HUES48 (cell line): Measurements from ENCODE around the gene C1orf167.

Experiments
- H3K27ac ChIP-seq: one replicate; pipeline ENCODE4 v1.7.0; 2013; ENCODE audit warnings: low read depth, low read length, inconsistent platforms
- H3K27me3 ChIP-seq: 2 replicates; pipeline ENCODE4 v1.6.1; 2013; ENCODE audit warnings: mild to moderate bottlenecking, low read length; ENCODE audit not compliant: control insufficient read depth, insufficient read depth
- H3K36me3 ChIP-seq: 2 replicates; pipeline ENCODE4 v1.6.1; 2013; ENCODE audit warnings: low read length; ENCODE audit not compliant: control insufficient read depth, insufficient read depth
- H3K4me1 ChIP-seq: 2 replicates; pipeline ENCODE4 v1.6.1; 2013; ENCODE audit warnings: mild to moderate bottlenecking, low read length; ENCODE audit not compliant: control insufficient read depth, insufficient read depth
- H3K4me3 ChIP-seq: 2 replicates; pipeline ENCODE4 v1.5.1; 2013; ENCODE audit warnings: mild to moderate bottlenecking, low read depth, low read length
- H3K9ac ChIP-seq: 2 replicates; pipeline ENCODE4 v1.6.1; 2013; ENCODE audit warnings: mild to moderate bottlenecking, low read depth, low read length, moderate library complexity
- H3K9me3 ChIP-seq: 2 replicates; pipeline ENCODE4 v1.6.1; 2013; ENCODE audit warnings: low read length; ENCODE audit not compliant: control insufficient read depth, insufficient read depth

C1orf167 gene

GRCh38 chr1:11779715-11780379 lies 17.9 kb downstream of the C1orf167 start:
- Histone ChIP-seq H3K9me3 (no peaks in the 10 kb centered on the region), H3K27ac (no peak overlapping the region), H3K4me3 (no peak overlapping the region), H3K27me3 (no peaks in the 10 kb centered on the region), H3K36me3 (no peaks in the 10 kb centered on the region), H3K4me1 (peaks cover 6% of the 10 kb centered on the region), H3K9ac (no peak overlapping the region)

DNA sequence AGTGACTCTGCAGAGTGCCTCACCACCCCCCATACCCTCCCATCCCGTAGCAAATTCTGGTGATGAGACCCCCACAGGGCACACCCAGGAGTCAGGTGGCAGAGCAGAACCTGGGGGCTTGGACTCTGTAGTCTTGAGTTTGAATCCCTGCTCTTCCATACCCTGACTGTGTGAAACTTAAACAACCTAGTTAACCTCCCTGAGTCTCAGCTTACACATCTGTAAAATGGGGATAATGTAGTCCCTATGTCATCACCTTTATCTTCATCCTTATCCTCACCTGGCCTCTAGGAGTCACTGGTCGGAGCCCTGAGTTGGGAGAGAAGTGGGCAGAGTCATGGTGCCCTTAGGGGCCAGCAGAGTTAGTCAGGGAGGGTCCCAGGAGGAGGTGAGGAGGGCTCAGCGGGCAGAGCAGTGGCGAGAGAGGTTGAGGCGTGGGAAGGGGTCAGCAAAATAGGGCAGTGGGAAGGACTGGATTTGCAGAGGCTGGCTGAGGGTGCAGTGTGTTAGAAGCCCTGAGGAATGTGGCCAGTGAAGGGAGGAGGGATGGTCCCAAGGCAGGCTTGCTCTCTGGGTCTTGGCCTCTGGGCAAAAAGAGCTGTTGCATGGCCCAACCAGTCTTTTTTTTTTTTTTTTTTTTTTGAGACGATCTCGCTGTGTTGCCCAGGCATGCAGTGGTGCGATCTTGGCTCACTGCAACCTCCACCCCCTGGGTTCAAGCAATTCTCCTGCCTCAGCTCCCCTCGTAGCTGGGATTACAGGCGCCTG lies 18.6 kb downstream of the C1orf167 start:
- H3K4me1 ChIP-seq: peaks cover 11% of the 10 kb centered on the region
- H3K9me3 ChIP-seq: no peaks in the 10 kb centered on the region
- H3K27ac ChIP-seq: no peak overlapping the region
- no peaks in the 10 kb centered on the region for H3K36me3 ChIP-seq
- H3K27me3 ChIP-seq: no peaks in the 10 kb centered on the region
- H3K9ac ChIP-seq: no peak overlapping the region
- no peak overlapping the region for H3K4me3 ChIP-seq

GRCh38 chr1:11781297-11781696 lies 19.3 kb downstream of the C1orf167 start:
- Histone ChIP-seq H3K9me3 (no peaks in the 10 kb centered on the region), H3K4me1 (peaks cover 14% of the 10 kb centered on the region), H3K27me3 (no peaks in the 10 kb centered on the region), H3K36me3 (no peaks in the 10 kb centered on the region), H3K4me3 (no peak overlapping the region), H3K27ac (no peak overlapping the region), H3K9ac (no peak overlapping the region)

DNA sequence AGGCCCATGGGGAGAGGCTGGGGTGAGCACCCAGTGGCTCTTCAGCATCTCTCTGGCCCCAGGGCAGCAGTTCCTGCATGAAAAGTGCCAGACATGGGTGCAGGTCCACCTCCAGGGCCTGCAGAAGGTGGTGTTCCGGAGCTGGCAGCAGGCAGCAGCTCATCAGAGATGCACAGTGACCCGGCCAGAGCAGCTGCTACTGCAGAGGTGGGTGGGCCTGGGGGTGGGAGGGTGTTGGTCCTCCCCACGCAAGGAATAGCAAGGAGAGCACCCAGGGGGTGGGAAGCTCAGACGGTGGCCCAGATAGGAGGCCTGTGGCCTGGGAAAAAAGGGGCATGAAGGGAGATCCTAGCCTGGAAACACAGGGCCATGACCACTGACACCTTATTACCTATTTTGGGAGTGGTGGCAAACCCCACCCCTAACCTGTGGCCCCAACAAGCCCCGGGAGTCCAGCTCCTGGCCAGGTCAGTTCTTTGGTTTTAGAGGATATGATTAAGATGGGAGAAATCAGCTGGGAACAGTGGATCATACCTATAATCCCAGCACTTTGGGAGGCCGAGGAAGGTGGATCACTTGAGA lies 20.2 kb downstream of the C1orf167 start:
- Histone ChIP-seq H3K9ac (no peak overlapping the region), H3K4me3 (no peak overlapping the region)

GRCh38 chr1:11783556-11783955 lies 21.6 kb downstream of the C1orf167 start:
- Histone ChIP-seq H3K36me3 (no peaks in the 10 kb centered on the region), H3K4me3 (no peak overlapping the region), H3K27ac (no peak overlapping the region), H3K4me1 (peaks cover 35% of the 10 kb centered on the region), H3K9ac (no peak overlapping the region), H3K9me3 (no peaks in the 10 kb centered on the region), H3K27me3 (no peaks in the 10 kb centered on the region)

More for the DNA sequence above, 20.2 kb downstream of the C1orf167 start:
- H3K27me3 ChIP-seq: no peaks in the 10 kb centered on the region
- no peaks in the 10 kb centered on the region for H3K9me3 ChIP-seq
- peaks cover 23% of the 10 kb centered on the region for H3K4me1 ChIP-seq
- no peak overlapping the region for H3K27ac ChIP-seq
- no peaks in the 10 kb centered on the region for H3K36me3 ChIP-seq

DNA sequence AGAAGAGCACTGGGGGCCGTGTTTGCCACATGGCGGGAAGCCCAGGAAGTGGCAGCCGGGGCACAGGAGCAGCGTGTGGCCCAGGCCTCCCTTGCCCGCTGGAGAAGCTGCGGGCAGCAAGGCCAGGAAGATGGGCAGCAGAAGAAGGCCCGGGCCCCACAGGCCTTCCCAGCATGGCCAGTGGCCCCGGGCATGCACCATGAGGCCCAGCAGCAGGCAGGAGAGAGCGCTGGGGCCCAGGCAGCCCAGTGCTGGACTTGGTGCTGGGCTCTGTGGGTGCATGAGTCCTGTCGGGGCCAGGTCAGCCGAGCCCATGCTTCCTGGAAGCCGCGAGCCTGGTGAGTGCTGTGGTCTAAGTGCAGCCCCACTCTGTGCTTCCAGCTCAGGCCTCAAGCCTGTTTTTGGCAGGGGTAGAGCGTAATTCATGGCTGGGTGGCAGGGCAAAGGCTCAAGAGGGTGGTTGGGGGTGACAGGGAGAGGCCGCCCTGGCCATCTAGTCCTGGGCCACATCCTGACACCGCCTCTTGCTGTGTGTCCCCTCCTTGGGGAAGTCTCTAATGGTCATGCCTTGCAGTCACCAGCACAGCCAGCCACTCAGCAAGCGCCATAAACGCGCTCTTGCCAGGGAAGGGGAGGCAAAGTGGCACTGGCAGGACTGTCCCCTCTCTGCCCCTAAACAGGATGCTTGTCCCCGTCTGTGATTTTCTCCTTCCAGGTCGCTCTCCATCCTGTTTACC lies 22.4 kb downstream of the C1orf167 start:
- H3K27ac ChIP-seq: peak overlapping the region; percentile 21
- no peak overlapping the region for H3K9ac ChIP-seq
- no peaks in the 10 kb centered on the region for H3K9me3 ChIP-seq
- no peak overlapping the region for H3K4me3 ChIP-seq
- H3K4me1 ChIP-seq: peaks cover 35% of the 10 kb centered on the region
- H3K36me3 ChIP-seq: no peaks in the 10 kb centered on the region
- H3K27me3 ChIP-seq: no peaks in the 10 kb centered on the region

DNA sequence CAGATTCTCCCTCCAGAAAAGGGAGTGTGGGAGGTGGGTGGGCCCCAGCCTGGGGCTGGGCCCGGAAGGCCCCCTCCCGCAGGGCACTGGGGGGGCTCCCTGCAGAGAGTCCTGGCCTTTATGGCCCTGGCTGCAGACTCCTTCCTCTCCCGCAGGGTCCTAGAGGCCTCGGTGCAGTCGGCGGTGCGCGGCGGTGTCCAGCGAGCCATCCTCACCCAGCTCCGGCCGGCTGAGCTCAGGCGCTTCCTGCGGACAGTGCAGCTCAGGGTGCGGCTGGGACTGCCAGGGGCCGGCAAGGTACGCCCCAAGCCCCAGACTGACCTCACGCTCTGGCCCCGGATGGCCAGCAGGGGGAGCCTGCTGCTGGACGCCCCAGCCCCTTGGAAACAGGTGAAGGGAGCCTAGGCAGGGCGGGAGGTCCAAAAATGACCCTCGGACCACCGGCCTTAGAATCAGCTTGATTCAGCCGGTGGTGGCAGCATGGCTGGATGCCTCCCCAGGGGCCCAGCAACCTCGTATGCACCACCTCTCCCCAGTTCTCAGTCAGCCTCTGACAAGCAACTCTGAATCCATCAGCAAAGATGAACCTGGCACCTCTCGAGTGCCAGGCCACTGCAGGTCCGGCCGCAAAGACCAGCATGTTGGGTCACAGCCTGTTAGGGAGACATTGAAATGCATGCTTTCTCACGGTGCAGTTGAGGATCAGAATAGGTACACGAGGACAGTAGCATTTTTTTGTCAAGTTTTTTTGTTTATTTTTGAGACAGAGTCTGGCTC lies 23.2 kb downstream of the C1orf167 start:
- Histone ChIP-seq H3K4me1 (peaks cover 35% of the 10 kb centered on the region), H3K4me3 (no peak overlapping the region), H3K9me3 (no peaks in the 10 kb centered on the region), H3K27me3 (no peaks in the 10 kb centered on the region), H3K27ac (peak overlapping the region; percentile 21), H3K36me3 (peaks cover 7% of the 10 kb centered on the region; the same call in 1 of the 2 replicates), H3K9ac (no peak overlapping the region)

DNA sequence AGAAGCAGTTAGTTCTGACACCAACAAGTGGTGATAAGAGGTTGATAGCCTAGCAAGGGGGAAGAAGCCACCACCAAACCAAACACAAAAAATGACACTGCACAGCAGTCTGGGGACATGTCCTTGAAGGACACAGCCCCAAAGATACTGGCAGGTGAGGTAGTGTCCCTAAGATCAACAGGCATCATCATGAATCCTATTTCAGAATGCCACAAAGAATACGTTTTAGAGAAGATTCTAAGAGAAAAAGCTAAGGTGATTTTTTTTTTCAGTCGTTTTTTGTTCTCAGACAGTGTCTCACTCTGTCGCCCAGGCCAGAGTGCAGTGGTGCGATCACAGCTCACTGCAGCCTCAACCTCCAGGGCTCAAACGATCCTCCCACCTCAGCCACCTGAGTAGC lies 24.2 kb downstream of the C1orf167 start:
- no peak overlapping the region for H3K9ac ChIP-seq
- H3K4me3 ChIP-seq: no peak overlapping the region
- H3K4me1 ChIP-seq: peaks cover 35% of the 10 kb centered on the region
- peaks cover 17% of the 10 kb centered on the region; the same call in 1 of the 2 replicates for H3K36me3 ChIP-seq
- H3K27me3 ChIP-seq: no peaks in the 10 kb centered on the region
- no peaks in the 10 kb centered on the region for H3K9me3 ChIP-seq
- H3K27ac ChIP-seq: no peak overlapping the region

GRCh38 chr1:11787251-11787803 lies 25.3 kb downstream of the C1orf167 start:
- Histone ChIP-seq H3K27me3 (no peaks in the 10 kb centered on the region), H3K9ac (peak overlapping the region; percentile 25; the same call in 1 of the 2 replicates), H3K36me3 (peaks cover 27% of the 10 kb centered on the region; the same call in 1 of the 2 replicates), H3K4me3 (peak overlapping the region; percentile 29; the same call in 1 of the 2 replicates), H3K4me1 (peaks cover 35% of the 10 kb centered on the region), H3K9me3 (no peaks in the 10 kb centered on the region), H3K27ac (peak overlapping the region; percentile 88)
